CD4-positive, alpha-beta T cell treated with Interleukin-15 for 4 hours (primary cell): ENCODE data around the gene RETN.
"Not testable (repeated sequence)": the region's sequence is repeated elsewhere in the genome, so short reads cannot be mapped to it uniquely, and the experiment has no call there.

ENCODE experiments used
- DNase-seq: peaks from one replicate; pipeline ENCODE4 v3.0.0-alpha.2; 2020; ENCODE audit warnings: low spot score

Gene RETN

DNA sequence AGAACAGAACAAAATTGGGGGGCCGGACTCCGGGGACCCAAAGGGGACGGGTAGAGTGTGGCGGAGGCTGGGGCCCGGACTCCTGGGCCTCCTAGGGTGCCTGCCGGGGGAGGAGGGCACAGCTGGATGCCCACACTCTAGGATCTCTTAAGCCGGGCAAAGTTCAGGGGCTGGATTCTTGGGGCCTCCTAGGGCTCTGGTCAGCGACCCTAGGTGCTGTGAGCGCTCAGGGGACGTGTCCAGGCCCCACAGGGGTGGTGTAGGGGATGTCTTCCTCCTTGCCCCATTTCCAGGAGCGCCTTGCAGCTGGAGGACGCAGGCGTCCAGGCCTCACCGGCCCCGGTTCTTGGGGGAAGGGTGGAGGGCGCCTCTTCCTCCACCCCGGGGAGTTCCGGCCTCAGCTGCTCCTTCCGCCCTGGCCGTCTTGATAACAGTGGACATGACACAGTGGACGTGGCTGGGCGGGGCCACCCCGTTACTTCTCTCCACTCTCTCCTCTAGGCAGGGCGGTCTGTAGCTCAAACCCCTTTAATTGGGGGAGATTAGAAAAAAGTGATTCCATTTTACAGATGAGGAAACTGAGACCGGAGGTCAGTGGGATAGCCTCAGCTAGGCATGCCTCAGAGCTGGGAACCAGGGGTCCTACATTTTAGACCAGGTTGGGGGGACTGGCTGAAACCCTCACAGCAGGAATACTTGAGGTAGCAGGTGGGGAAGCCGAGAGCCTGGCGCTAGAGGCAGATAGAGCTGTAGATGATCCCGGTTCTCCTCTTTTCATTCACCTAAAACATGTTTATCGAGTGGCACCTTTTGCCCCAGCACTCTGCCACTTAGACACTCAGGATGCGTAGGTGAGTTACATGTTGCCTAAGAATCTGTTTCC, 31.2 kb upstream of the RETN start:
- no peak for DNase-seq

DNA sequence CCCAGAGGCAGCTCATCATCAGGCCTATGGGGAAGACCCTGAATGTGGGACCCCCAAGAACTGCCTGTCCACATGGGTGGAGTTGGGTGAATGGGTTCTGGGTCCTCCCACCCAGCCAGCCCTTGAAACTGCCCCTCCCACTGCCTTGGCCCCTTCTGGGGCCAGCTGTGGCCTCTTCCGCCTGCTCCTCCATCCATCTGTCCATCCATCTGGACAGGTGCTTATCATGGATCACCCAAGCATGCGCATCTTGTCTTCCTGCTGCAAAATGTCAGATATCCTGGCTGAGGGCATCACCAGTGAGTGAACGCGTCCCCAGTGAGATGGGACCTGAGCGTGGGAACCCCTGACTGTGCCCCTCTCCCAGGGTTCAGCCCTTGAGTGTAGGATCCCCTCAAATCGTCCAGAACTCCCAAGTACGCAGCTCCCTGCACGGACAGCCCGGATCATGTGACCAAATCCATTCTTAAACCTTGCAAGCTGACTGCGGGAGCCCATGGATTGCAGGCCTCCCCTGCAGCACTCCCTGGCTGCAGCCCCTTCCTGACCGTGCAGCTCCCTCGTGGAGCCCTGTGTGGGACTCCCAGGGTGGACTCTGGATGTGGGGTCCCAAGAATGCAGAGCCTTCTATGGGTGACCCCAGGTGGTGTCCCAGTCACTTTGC, 29.9 kb upstream of the RETN start:
- DNase-seq: no peak

DNA sequence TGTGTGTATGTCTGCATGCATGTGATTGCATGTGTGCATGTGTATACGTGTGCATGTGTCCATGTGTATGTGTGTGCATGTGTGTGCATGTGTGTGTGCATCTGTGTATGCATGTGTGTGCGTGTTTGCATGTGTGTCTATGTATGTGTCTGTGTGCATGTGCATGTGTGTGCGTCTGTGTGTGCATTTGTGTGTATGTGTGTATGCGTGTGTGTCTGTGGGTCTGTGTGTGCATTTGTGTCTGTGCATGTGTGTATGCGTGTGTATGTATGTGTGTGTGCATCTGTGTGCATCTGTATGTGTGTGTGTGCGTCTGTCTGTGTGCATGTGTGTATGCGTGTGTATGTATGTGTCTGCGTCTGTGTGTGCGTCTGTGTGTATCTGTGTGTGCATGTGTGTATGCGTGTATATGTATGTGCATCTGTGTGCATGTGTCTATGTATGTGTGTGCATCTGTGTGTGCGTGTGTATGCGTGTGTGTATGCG, 28.9 kb upstream of the RETN start:
- no peak for DNase-seq

DNA sequence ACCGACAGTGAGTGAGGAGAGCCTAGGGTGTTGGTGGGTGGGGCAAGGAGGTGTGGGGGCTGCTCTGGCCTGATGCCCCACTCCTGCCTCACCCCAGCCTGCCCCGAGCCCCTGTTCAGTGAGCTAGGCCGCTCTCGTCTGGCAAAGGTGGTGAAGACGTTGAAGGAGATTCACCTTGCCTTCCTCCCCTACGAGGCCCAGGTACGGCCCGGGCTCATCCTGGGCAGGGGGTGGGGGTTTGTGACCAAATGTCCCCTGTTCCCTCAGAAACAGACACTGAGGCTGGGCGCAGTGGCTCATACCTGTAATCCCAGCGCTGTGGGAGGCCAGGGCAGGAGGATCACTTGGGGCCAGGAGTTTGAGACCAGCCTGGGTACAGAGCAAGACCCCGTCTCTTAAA, 28.0 kb upstream of the RETN start:
- DNase-seq: no peak

DNA sequence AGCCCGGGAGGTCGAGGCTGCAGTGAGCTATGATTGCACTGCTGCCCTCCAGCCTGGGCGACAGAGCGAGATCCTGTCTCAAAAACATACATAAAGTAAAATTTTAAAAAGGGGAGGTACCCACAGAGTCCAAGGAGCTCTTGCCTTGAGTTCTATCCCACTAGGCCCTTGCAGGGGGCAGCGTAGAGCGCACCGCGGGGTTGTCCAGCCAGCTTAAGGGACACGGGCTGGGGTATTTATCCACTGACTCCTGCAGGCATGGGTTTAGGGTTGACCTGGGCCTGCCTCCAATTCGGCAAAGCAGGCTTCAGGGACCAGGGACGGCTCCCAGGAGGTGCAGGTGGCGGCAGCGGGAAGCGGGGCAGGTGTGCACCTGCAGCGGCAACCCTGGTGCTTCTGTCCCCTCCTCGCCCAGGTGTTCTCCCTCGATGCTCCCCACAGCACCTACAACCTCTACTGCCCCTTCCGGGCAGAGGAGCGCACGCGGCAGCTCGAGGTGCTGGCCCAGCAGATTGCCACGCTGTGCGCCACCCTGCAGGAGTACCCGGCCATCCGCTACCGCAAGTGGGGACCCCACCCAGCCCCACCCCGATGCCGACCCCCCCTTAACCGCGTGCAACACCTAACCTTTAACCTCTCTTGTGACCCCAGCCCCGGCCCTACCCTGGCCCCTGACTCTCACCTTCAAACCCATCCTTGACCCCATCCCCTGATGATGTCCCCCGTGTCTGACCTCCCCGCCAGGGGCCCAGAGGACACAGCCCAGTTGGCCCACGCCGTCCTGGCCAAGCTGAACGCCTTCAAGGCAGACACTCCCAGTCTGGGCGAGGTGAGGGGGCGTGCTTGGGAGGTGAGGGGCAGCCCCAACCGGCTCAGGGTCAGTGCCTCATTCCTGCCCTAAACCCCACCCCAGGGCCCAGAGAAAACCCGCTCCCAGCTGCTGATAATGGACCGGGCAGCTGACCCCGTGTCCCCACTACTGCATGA, 27.3 kb upstream of the RETN start:
- no peak for DNase-seq

DNA sequence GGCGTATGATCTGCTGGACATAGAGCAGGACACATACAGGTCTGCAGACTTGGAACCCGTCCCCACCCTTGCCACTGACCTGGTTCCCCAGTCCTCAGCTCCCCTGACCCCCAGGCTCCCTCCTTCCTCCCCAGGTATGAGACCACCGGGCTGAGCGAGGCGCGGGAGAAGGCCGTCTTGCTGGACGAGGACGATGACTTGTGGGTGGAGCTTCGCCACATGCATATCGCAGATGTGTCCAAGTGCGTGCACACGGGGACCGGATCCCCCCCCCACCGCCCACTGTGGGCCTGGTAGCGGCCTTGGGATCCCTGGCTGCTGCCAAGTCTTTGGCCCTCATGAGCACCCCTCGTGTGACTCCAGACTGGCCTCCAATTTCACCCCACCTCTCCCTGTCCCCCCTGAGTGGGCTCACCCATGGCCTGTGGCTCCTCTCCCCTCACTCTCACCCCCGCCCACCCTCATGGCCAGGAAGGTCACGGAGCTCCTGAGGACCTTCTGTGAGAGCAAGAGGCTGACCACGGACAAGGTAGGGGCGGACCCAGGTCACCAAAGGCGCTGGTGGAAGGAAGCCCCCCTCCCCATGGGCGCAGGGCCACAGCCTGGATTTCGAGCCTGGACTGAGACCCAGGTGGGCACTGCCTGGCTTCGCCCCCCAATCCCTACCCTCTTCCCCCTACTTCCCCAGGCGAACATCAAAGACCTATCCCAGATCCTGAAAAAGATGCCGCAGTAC, 26.4 kb upstream of the RETN start:
- DNase-seq: no peak

DNA sequence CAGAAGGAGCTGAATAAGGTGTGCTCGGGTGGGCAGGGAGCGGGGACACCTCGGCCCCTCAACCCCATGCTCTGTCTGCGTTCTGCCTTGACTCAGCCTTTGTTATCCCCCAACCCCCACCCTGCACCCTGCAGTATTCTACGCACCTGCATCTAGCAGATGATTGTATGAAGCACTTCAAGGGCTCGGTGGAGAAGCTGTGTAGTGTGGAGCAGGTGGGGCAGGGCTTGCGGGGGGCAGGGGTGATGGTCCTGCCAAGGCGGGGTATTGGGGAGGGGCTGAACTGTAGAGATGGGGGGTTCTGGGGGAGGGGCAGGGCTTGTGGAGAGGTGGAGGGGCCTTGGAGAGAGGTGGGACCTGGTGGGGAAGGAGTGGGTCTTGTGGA, 25.8 kb upstream of the RETN start:
- no peak for DNase-seq

DNA sequence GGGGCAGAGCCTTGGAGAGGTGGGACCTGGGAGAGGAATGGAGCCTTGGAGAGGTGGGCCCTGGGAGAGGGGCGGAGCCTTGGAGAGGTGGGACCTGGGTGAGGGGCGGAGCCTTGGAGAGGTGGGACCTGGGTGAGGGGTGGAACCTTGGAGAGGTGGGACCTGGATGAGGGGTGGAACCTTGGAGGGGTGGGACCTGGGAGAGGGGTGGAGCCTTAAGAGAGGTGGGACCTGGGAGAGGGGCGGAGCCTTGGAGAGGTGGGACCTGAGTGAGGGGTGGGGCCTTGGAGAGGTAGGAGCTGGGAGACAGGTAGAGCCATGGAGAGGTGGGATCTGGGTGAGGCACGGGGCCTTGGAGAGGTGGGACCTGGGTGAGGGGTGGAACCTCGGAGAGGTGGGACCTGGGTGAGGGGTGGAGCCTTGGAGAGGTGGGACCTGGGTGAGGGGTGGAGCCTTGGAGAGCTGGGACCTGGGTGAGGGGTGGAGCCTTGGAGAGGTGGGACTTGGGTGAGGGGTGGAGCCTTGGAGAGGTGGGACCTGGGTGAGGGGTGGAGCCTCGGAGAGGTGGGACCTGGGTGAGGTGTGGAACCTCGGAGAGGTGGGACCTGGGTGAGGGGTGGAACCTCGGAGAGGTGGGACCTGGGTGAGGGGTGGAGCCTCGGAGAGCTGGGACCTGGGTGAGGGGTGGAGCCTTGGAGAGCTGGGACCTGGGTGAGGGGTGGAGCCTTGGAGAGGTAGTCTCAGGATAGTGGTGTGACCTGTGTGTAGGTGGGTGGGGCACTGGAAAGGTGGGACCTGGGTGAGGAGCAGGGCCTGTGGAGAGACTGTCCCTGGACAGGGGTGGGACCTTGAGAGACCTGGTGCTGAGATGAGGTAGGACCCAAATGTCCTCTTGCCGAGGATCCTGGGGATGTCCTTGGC, 25.0 kb upstream of the RETN start:
- DNase-seq: not testable (repeated sequence)

DNA sequence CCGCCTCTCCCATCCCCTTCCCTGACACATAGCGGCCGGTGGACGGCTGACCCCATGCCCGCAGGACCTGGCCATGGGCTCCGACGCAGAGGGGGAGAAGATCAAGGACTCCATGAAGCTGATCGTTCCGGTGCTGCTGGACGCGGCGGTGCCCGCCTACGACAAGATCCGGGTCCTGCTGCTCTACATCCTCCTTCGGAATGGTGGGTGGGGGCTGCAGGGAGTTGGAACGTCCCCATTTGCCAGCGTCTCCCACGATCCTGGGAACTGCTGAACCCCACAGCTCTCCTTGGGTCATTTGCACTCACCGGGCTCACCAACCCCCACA, 24.3 kb upstream of the RETN start:
- DNase-seq: no peak

DNA sequence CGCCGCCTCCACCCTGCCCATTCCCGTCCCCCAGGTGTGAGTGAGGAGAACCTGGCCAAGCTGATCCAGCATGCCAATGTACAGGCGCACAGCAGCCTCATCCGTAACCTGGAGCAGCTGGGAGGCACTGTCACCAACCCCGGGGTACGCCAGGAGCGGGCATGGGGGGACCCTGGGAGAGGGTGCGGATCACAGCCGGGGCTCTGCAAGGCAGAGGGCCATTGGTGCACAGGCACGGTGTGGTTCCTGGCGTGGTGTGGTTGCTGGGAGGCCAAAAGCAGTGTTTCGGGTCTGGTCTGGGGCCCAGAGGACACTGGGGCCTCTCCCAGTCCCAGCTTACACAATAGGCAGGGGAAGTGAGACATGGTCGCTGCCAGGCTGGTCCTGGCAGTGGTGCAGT, 23.7 kb upstream of the RETN start:
- DNase-seq: no peak

DNA sequence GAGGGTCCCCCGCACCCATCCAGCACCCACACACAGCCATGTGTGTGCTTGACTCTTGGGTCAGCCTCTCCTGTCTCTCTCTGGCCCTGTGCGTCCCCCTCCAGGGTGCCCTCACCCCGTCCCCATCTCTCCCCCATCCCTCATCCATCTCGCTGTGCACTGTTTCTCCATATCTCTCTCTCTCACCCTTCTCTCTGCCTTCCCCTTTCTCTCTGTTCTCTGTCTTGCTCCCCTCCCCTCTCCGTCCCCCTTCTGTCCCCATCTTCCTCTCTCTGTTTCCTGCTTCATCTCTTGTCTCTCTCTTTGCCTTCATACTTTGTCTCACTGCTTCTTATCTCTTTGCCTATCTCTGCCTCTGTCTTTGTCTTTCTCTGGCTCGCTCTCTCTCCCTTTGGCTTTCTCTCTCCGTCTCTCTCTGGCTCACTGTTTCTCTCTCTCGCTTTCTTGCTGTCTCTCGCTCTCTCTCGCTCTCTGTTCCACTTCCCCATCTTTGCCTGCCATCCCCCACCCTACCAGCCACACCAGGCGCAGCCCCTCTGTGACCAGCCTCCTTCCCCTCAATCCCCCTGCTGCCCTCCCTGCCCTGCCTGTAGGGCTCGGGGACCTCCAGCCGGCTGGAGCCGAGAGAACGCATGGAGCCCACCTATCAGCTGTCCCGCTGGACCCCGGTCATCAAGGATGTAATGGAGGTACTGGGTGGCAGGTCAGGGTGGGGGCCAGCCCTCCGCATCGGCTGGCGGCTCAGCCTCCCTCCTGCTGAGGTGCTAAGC, 23.0 kb upstream of the RETN start:
- no peak for DNase-seq

DNA sequence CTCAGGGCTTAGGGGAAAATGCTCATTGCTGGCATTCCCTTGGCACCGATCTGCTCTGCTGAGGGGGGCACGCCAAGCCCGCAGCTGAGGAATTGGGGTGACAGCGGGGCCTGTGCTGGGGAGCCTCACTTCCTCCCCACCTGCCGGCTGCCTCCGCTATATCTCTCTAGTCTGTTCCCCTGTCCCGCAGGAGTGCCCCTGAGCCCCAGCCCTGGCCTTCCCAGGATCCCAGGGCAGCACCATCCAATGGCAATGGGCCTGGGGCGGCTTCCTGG, 22.5 kb upstream of the RETN start:
- DNase-seq: no peak

DNA sequence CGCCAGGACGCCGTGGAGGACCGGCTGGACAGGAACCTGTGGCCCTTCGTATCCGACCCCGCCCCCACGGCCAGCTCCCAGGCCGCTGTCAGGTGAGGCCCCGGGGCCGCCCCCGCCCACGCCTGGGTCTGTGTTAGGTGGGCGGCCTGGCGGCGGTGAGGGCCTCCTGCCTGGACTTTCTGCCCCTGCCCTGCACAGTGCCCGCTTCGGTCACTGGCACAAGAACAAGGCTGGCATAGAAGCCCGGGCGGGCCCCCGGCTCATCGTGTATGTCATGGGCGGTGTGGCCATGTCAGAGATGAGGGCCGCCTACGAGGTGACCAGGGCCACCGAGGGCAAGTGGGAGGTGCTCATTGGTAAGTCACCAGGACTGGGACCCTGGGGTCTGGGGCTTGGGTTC, 21.7 kb upstream of the RETN start:
- DNase-seq: no peak

DNA sequence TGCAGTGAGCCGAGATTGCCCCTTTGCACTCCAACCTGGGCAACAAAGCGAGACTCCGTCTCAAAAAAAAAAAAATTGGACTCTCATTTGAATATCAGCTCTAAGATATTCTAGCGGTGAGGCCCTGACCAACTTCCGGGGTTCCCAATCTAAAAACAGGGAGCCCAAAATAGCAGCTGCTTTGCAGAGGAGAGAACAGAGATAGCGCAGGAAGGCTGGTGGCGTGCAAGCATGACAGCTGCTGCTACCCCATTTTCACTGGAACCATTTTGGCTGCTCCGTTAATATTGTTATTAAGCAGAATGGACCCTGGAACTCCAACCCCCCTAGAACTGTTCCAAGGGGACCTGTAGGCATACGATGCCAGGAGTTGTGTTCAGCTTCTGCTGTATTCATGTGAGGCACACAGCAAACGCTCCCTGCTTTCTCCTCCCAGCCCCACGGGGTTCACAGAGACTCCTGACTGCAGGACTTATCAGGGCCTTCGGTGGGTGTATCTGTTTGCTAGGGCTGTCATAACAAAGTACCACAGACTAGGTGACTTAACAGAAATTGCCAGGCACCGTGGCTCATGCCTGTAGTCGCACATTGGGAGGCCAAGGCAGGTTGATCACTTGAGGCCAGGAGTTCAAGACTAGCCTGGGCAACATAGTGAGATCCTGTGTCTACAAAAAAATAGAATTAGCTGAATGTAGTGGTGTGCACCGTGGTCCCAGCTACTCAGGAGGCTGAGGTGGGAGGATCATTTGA, 20.4 kb upstream of the RETN start:
- DNase-seq: no peak

DNA sequence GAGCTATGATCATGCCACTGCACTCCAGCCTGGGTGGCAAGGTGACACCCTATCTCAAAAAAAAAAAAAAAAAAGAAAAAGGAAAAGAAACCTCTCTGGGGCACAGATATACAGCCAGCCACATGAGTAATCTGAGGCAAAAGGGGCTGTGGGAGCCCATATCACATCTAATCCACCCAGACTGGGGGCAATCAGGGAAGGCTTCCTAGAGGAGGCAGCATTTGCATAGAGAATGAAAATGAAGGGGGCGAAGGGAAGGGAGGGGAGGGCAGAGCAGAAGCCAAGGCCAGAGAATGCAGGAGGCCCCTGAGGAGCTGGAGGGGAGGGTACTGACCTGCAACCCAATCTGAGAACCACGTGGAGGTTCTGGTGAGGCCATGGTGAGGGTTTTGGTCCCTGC, 18.7 kb upstream of the RETN start:
- DNase-seq: no peak

DNA sequence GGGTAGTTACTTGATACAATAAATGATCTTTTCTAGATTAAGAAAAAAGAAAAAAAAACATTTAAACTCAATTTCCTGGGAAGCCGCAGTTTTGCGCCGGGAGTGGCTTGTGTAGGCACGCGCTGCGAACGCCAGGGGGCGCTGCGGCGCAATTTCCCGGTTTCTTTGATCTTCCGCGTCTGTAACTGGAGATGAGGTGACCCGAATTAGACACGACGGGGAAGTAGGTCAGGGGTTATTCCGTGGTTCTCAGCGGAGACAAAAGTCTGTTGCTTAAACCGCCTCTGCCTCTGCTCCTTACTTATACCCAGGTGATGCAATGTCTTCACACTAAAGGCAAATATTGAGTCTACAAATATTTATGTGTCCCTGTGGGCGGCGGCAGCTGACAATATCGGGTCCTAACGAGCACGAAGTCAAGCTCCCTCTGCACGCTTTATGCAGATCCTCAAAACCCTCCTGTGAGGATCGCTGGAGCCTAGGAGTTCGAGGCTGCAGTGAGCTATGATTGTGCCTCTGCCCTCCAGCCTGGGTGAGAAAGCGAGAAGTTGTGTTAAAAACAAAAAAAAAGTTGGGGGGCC, 16.7 kb upstream of the RETN start:
- DNase-seq: peak; percentile 87

DNA sequence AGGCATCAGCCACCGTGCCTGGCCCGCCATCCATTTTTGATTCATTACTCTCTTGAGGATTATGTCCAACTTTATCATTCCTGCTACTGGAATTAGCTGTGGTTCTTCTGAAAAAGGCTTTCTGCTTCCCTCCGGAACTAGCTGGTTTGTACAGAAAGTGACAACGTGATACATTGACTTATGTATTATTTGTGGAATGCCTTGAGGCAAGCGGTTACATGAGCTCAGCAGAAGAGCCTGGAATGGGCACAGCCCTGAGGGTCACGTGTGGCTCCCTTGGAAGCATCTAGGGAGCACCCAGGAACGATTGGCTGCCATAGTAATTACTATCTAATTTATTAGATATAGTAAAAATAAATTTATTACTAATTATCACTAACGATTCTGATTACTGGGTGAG, 14.4 kb upstream of the RETN start:
- DNase-seq: no peak

DNA sequence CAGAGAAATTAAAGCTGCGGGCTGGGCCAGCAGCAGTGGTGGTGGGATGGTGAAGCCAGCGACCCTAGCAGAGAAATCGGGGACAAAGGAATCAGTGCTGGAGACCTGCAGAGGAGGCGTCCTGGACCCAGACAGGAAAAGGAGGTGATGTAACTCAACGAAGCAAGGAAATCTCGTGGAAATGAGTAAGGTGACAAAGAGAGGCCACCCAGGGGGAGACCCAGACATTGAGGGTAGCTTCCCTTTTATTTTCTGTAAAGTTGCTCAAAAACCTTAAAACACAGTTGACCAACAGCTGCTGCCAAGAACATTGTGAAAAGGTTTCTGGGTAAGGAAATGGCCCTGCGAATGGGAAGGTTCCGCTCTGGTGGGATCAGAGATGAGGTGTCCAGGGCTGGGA, 13.3 kb upstream of the RETN start:
- DNase-seq: no peak

DNA sequence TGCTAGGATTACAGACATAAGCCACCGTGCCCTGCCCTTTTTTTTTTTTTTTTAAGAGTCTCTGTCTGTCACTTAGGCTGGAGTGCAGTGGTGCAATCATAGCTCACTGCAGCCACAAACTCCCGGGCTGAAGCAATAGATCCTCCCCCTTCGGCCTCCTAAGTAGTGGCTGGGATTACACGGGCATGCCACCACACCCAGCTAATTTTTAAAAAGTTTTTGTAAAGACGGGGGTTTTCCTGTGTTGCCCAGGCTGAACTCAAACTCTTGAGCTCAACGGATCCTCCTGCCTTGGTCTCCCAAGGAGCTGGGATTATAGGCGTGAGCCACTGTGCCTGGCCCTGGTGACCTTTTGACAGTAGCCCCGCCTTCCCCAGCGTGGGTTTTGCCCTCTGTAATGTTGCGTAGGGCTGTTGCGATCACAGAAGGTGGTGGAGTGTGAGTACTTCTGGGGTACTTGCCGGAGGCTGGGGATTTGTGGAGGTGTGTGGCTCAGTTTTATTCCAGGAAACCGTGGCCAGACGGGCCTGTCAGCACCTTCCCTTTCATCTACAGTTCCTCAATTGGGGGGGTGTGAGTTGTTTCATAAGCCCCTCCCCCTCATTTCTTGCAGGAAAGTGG, 11.6 kb upstream of the RETN start:
- peak; percentile 17 for DNase-seq
